Stimulated activated CD8-positive, alpha-beta memory T cell treated with anti-CD3 and anti-CD28 coated beads, Interleukin-4, amount 100 ng/mL, for 24 hours (primary cell): ENCODE results near the gene ARMCX6.
"Not testable (repeated sequence)": the region's sequence is repeated elsewhere in the genome, so short reads cannot be mapped to it uniquely, and the experiment has no call there.

ENCODE experiments used
- DNase-seq: peaks from one replicate; pipeline ENCODE4 v3.0.0-alpha.2; 2020; ENCODE audit warnings: low read depth

The ARMCX6 gene

DNA sequence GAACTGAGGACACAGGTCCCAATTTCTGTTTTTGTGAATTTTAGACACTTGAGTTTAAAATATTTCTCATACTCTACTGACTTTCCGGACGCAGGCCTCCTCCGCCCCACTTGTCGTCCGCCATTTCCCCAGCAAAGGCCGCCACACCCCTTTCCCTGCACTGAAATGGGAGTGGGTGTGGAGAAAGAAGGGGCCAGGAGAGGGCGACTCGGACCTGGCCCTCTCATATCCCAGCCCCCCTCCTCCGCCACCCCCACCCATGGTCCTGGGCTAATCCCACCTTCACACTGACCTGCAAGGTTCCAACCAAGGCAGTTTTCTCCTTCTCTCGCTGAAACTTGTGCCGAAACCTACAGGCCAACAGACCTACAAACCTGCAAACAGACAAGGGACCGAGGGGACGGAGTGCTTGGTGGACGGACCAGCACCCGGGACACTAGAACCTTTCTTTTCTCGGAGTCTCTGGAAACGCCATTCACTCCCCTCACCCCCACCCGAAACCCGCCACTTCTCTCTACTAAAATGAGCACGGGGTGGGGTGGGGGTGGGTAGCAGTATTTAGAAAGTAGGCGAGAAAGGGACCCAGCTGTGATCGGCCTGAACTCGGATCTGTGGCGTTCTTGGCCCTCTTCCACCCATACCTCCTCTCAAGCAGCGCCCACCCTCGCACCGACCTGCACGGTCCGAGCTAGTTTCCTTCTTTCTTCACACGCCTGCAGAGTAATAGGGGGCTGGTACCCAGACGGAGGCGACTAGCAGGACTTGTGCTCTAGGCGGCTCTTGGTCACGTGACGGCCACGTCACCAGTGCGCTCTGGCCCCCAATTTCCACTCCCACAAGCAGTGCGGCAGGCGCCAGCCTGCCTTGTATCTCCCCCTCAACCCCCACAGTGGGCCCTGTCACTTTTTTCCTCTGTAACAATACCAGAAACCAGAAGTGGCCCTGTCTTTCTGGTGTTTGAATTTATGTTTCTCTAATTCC lies at the start of gene ARMCX6:
Gene ARMCX6 (minus strand): TSS at position 790 of the 981 bp plus-strand sequence. CDS start 1,380 bp downstream, outside the sequence.
- peak; percentile 59 for DNase-seq

DNA sequence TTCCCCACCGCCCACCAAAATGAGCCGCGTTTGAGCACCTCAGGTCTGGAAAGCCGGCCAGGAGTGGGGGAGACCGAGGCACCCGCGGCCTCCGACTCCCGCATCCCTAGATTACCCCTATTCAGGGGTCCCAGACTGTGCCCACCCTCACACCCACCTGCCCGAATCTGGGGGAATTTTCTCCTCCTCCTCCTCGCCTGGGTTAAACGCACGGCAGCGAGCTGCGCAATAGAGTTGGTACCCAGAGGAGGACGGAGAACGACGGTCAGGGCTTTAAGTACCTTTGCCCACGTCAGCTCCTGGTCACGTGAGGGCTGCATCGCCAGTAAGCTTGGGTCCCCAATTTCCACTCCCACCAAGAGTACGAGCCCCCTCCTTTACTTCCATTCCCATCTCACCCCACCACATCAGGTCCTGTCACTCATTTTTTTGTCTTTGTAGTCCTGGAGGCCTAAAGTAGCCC lies 41.8 kb upstream of the ARMCX6 start, which contains the start of gene ARMCX2:
Gene ARMCX2 (minus strand): TSS at position 250 of the 463 bp plus-strand sequence. CDS start 2,262 bp downstream, outside the sequence.
- no peak for DNase-seq

DNA sequence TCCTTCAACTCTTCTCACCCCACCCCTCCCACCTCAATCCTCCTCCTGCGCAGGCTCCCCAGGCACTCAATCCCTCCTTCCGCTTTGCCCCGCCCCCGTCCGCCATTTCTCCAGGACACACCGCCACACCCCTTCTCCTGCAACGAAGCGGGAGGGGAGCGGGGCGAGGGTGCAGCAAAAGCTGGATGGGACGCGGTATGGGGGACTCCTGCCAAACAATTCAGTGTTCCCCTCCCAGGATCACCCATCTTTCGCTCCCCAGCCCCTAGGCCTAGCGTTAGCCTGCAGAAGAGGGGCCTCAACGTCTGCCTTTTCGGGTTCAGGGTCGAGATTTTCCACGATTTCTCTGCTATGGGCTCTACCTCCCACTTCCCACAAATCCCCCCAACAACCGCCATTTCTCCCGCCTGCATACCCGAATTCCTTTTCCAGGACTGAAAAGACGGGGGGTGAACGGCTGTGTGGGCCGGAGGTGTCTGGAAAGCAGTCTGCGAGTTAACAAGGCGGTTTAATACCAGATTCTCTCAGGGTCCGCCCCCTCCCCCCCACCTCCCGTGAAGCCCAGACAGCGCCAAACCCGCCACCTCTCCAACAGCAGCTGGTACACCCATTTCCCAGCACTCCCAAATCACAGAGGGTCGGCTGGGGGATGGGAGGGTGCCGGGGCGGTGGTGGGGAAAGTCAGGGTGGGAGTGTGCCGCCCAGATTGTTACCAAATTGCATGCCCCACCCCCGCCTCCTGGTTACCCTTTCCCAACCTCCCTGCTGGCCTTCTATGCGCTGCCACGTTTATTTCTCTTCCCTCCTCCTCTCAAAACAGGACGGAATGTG lies 41.1 kb upstream of the ARMCX6 start:
- DNase-seq = peak; percentile 45

DNA sequence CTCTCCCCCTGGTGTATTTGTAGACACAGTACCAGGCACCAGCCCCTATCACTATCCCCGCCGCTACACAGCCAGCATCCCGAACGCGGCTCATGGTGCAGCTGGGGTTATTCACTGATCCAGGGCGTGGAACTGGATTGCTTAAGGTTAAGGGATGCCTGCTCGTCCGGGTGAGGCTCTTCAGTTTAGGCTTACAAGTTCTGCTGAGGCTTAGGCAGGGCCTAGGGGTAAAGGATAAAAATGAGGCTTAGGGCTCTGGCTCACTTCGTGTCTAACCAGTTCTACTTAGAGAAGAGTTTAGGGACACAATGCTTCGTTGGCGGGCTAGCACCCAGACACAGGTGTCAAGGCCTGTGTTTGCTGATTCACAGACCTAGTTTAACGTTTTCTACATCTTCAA lies 39.7 kb upstream of the ARMCX6 start:
- no peak for DNase-seq

DNA sequence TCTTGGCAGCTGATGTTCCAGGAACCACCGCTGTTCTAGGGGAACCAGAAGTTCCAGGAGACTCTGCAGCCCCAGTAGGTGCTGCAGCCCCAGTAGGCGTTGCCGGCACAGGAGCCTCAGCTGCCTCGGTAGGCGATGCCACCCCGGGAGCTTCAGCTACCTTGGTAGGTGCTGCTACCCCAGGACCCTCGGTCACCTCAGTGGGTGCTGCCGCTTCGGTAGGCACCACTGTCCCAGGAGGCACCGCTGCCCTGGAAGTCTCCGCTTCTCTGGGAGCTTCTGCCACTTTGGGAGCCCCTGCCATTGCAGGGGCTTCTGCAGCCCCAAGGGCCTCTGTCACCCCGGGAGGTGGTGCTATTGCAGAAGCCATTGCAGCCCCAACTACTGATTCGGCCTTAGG lies 39.0 kb upstream of the ARMCX6 start:
- no peak for DNase-seq

DNA sequence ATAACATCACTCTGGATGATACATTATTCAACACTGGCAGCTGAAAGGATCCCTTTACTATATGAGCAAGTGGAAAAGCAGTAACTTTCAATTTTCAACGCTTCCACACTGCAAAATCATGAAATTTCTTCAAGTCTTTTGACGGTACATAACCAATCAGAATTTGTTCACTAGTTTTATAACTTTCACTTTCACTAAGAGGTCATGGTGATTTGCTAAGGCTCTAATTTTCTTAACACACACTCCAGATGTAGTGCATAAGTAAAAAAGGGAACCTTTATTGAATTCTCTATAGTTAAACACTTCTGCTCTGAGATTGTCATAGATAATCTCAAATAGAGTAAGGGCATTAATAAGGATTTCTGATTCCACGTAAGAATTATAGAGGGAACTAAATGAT lies 37.7 kb upstream of the ARMCX6 start:
- DNase-seq = no peak

DNA sequence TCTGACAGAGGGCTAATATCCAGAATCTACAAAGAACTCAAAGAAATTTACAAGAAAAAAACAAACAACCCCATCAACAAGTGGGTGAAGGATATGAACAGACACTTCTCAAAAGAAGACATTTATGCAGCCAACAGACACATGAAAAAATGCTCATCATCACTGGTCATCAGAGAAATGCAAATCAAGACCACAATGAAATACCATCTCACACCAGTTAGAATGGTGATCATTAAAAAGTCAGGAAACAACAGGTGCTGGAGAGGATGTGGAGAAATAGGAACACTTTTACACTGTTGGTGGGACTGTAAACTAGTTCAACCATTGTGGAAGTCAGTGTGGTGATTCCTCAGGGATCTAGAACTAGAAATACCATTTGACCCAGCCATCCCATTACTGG lies 29.9 kb upstream of the ARMCX6 start:
- DNase-seq = not testable (repeated sequence)

DNA sequence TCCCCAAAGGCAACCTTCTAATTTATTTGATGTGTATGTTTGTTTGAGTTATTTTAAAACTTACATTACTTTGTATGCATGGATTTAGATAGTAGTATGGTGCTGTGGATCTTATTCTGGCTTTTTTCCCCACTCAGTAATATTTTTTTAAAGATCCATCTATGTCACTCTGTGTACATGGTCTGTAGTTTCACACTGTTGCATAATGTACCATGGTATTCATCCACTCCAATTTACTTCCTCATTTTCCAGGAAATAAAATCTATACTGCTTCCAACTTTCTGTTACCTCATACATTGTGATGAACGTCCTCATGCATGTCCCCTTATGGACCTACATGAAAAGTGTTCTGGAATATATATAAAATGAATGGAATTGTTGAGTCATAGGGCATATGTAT lies 24.3 kb upstream of the ARMCX6 start:
- no peak for DNase-seq

DNA sequence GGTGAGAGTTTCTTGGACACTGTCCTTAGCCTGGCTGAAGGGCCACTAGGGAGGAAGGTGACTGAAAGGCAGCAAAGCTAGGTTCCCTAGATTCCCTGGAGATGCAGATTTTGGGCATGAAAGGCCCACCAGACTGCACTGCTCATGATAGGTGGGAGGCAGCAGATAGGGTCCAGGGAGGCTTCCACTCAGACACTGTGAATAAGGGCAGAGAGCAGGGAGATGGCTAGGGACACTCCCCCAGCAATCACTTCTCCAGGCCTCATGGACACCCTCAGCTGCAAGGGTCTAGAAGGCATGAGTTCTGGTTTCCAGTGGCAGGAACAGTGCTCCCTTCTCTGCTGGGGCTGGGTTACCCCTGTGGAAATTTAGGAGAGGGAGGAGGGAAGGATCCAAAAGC lies 21.8 kb upstream of the ARMCX6 start:
- no peak for DNase-seq

DNA sequence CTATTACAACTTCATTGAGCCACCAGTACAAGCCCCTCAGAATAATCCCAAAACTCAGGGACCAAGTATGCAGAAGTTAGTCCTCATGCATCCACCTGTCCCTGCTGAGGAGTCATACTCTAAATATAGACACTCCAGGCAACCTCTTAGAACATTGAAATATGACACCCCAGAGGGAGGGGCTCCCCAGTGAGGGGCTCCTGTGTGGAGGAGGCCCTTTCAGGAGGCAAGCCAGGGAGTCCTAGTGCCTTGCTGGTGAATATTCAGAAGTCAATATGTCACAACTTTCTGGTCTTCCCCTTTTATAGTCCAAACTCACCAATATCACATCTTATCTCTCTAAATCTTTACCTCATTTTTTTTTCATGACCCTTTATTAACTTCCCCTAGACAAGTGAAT lies 1.6 kb upstream of the ARMCX6 start:
- DNase-seq = no peak

DNA sequence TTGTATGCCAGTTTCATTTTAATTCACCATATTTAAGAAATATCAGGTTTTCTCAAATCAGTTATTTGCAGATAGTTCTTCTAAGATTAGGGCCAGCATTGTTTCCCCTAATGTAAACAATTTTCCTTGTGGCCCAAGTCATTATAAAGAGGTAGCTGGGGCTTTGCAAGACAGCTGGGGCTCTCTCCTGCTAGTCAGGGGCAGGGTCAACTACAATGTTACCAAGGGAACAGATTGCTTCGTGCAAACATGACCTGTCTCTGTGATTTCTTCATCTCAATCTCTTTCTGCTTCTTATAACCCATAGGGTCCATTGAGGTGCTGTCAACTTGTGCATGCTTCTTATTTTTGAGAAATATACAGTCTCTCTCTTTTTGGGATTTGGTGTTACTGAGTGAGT lies 12.1 kb downstream of the ARMCX6 start:
- no peak for DNase-seq

DNA sequence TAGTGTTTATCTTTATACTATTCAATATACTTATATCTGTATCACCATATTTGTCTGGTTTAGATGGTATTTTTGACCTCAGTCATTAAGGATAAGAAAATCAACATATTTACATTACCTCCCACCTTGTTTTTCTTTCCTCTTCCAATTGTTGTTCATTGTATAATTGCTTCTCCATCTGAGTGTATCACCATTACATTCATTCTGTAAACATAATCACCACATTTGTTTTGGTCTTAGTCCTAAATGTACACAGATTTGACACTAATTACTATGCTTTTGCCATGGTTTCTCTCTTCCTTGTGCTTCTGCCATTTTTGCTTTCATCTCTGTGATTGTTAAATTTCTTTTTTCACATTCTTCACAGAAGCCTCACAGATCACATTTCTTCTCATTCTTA lies 12.7 kb downstream of the ARMCX6 start:
- no peak for DNase-seq

DNA sequence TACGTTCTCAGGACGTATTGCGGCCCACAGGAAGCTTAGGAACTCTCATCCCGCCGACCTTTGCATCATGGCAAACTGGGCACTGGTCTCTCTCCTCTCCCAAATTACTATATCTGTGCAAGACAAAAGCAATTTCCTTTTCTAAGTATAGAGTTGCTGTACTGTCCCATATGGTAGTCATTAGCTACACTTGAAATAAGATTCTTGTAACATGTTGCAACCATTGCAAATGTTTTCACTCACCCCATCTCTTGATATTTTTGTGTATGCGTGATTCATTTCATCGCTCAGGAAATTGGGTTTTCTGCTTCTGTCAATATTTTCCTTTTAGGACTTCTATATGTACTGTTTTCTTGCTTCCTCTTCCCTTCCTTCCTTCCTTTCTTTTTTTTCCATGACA lies 15.7 kb downstream of the ARMCX6 start:
- no peak for DNase-seq

DNA sequence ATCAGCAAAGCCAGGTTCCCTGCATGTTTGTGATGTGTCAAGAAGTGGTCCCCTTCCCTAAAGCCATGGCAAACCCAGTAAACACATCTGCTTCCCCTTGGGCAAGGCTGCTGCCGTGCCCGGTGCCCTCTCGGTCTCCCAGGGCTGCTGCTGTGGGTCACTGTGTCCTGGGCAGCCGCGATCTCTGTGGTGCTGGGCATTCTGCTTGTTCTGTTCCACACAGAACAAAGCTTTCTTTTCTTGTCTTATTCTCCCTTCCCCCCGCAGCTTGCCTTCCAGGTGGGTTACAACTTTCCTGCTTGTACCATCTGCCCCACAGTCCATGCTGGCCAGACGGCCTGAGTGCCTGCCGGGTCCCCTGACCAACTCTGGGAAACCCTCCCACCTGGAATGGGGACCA lies 18.2 kb downstream of the ARMCX6 start:
- DNase-seq = not testable (repeated sequence)

DNA sequence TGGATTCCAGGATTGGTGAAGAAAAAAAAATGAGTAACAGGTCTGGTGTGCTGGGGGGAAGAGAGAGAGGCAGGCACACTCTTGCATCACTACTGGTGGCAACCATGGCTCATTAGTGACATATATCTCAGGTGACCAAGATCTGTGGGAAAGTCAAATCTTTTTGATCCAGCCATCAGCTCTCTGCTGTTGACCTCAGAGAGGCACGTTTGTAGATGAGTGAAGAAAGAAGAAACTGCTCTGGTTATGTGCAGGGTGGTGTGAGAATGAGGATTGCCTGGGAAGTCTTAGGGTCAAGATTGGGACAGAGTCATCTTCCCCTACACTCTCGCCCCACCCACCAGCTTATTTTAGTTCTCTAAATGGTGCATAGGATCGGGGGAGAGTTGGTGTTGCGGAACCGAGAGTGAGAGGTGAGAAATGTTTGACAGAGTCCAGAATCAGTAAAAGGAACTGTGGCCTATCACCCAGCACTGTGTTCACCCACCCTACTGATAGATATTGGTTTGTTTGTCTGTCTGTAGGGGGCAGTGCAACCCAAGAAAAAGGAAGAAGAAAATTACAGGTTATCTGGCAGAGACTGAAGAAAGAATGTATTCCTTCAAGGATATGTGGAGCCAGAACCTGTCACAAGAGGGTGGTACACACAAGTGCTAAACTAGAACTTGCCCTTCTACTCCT lies 21.9 kb downstream of the ARMCX6 start:
- DNase-seq = no peak
